ENCODE data around the gene ABI1. TPM values are rescaled to one million over a fixed set of nuclear protein-coding genes. Genes with fewer than 3 reads are reported as not detected.

Gene ABI1
- total RNA-seq, 1 experiment from 2014 or later: 95.8 TPM

- Histone ChIP-seq H3K9me3 (no peaks in the 10 kb centered on the region), H3K36me3 (ENCODE audit: control insufficient read depth, insufficient read depth, low read length) (peaks cover 5% of the 10 kb centered on the region), H3K4me3 (ENCODE audit: low read depth, low read length) (no peak overlapping the region), H3K4me1 (peaks cover 51% of the 10 kb centered on the region), H3K27me3 (replicated peaks; ENCODE audit: control insufficient read depth, insufficient read depth, low read length) (no peaks in the 10 kb centered on the region)
- Mint-ChIP-seq H3K27me3 (ENCODE audit: insufficient read depth, unreplicated experiment) (no peaks in the 10 kb centered on the region), H3K36me3 (ENCODE audit: insufficient read depth, unreplicated experiment) (peaks cover 100% of the 10 kb centered on the region), H3K9me3 (ENCODE audit: unreplicated experiment) (no peaks in the 10 kb centered on the region), H3K27ac (ENCODE audit: unreplicated experiment) (peak overlapping the region; percentile 91), H3K4me3 (ENCODE audit: unreplicated experiment) (peak overlapping the region; percentile 50), H3K4me1 (ENCODE audit: low read depth, unreplicated experiment) (peaks cover 34% of the 10 kb centered on the region)
- CTCF ChIA-PET: no interaction called here
- DNase-seq: no peak
- no peak for TF ChIP-seq CTCF (IDR thresholded peaks at IDR 0.05; ENCODE audit: insufficient read depth in 1 of 2, low read depth in 1 of 2, low read length in 1 of 2, severe bottlenecking in 1 of 2, unreplicated experiment in 1 of 2)
- POLR2A ChIA-PET: interaction anchor here (0.6 kb wide), 1 partner anchor 16 kb away, joined by 3 read pairs; no protein-coding TSS in a partner anchor
- intact Hi-C loops (cut with micrococcal nuclease; ENCODE audit: unreplicated experiment): no loop called here
- BruUV-seq (replicated peaks): TSS peak; percentile 28
Measured at GRCh38 chr10:26739071-26739631, 121.6 kb downstream of the ABI1 start.

GRCh38 chr10:26738301-26738911, 122.4 kb downstream of the ABI1 start:
- Histone ChIP-seq H3K4me1 (peaks cover 58% of the 10 kb centered on the region), H3K4me3 (ENCODE audit: low read depth, low read length) (no peak overlapping the region), H3K27me3 (replicated peaks; ENCODE audit: control insufficient read depth, insufficient read depth, low read length) (no peaks in the 10 kb centered on the region), H3K36me3 (ENCODE audit: control insufficient read depth, insufficient read depth, low read length) (peaks cover 5% of the 10 kb centered on the region; the same call in 1 of the 2 replicates), H3K9me3 (no peaks in the 10 kb centered on the region)
- intact Hi-C loops (cut with micrococcal nuclease; ENCODE audit: unreplicated experiment): loop anchor here (1.0 kb wide), 1 partner anchor 123 kb away; no protein-coding TSS in a partner anchor
- POLR2A ChIA-PET: interaction anchor here (0.6 kb wide), 1 partner anchor 17 kb away, joined by 3 read pairs; no protein-coding TSS in a partner anchor
- Mint-ChIP-seq H3K9me3 (ENCODE audit: unreplicated experiment) (no peaks in the 10 kb centered on the region), H3K36me3 (ENCODE audit: insufficient read depth, unreplicated experiment) (peaks cover 99% of the 10 kb centered on the region), H3K27me3 (ENCODE audit: insufficient read depth, unreplicated experiment) (no peaks in the 10 kb centered on the region), H3K4me1 (ENCODE audit: low read depth, unreplicated experiment) (peaks cover 42% of the 10 kb centered on the region), H3K4me3 (ENCODE audit: unreplicated experiment) (peak overlapping the region; percentile 50), H3K27ac (ENCODE audit: unreplicated experiment) (peak overlapping the region; percentile 91)
- BruUV-seq (replicated peaks): no TSS peak
- TF ChIP-seq CTCF (IDR thresholded peaks at IDR 0.05; ENCODE audit: insufficient read depth in 1 of 2, low read depth in 1 of 2, low read length in 1 of 2, severe bottlenecking in 1 of 2, unreplicated experiment in 1 of 2): no peak
- peak in 1 of 2 experiments; percentile 66 for DNase-seq
- CTCF ChIA-PET: interaction anchor here (0.5 to 1.0 kb wide), 2 partner anchors 12 to 403 kb away, joined by 4 read pairs; no protein-coding TSS in a partner anchor

DNA sequence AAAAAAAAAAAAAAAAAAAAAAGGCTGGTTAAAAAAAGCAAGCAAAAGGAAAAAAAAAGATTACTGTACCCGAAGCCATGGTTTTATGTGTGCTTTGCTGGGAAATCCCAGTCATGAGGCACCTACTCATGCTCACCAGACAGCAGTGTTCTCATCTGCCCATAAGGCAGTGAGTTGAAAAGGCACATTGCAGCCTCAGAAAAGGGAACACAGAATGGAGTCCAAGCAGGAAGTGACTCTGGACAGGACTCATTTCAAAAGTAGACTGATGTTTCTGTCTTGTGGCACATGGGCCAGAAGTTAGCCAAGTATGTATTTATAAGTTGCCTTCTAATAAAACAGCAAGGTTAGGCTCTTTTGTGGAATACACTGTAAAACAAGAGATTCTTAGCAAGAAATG, 123.0 kb downstream of the ABI1 start:
- Mint-ChIP-seq H3K27me3 (ENCODE audit: insufficient read depth, unreplicated experiment) (no peaks in the 10 kb centered on the region), H3K27ac (ENCODE audit: unreplicated experiment) (peak overlapping the region; percentile 91), H3K4me3 (ENCODE audit: unreplicated experiment) (peak overlapping the region; percentile 50), H3K9me3 (ENCODE audit: unreplicated experiment) (no peaks in the 10 kb centered on the region), H3K36me3 (ENCODE audit: insufficient read depth, unreplicated experiment) (peaks cover 98% of the 10 kb centered on the region), H3K4me1 (ENCODE audit: low read depth, unreplicated experiment) (peaks cover 46% of the 10 kb centered on the region)
- no peak overlapping the region for H3K4me3 ChIP-seq (ENCODE audit: low read depth, low read length)
- ChIA-PET CTCF (interaction anchor here (1.0 kb wide), 1 partner anchor 12 kb away, joined by 4 read pairs; no protein-coding TSS in a partner anchor), POLR2A (no interaction called here)
- intact Hi-C loops (cut with micrococcal nuclease; ENCODE audit: unreplicated experiment): loop anchor here (1.0 kb wide), 1 partner anchor 124 kb away; no protein-coding TSS in a partner anchor
- H3K36me3 ChIP-seq (ENCODE audit: control insufficient read depth, insufficient read depth, low read length): peaks cover 5% of the 10 kb centered on the region; the same call in 1 of the 2 replicates
- peaks cover 62% of the 10 kb centered on the region for H3K4me1 ChIP-seq
- TF ChIP-seq CTCF (IDR thresholded peaks at IDR 0.05; ENCODE audit: insufficient read depth in 1 of 2, low read depth in 1 of 2, low read length in 1 of 2, severe bottlenecking in 1 of 2, unreplicated experiment in 1 of 2): no peak
- no peak for DNase-seq
- no peaks in the 10 kb centered on the region for H3K9me3 ChIP-seq
- TSS peak; percentile 43 for BruUV-seq (replicated peaks)
- no peaks in the 10 kb centered on the region for H3K27me3 ChIP-seq (replicated peaks; ENCODE audit: control insufficient read depth, insufficient read depth, low read length)

All from Caco-2 (cell line).